SK-N-SH (cell line): ENCODE results near the gene RNASET2.

Experiments
- CHD2 ChIP-seq: fragments of 150-350 bp; IDR thresholded peaks from 2 replicates; pipeline ENCODE4 v1.6.1; 2018; ENCODE audit warnings: low read length; ENCODE audit not compliant: partially characterized antibody
- EZH2phosphoT487 ChIP-seq: fragments of 200-600 bp; sonication (generic); IDR thresholded peaks from 2 replicates; pipeline ENCODE4 v1.6.1; 2017; ENCODE audit warnings: low read depth, mixed run types, mild to moderate bottlenecking, antibody characterized with exemption, moderate library complexity, borderline replicate concordance
- FOSL2 ChIP-seq: IDR thresholded peaks from 2 replicates; pipeline ENCODE4 v1.4.0; 2012; ENCODE audit warnings: low read depth, mild to moderate bottlenecking, moderate library complexity, borderline replicate concordance
- MXI1 ChIP-seq: IDR thresholded peaks from 2 replicates; pipeline ENCODE4 v1.6.1; 2012; ENCODE audit warnings: mild to moderate bottlenecking, low read depth, low read length, improper control_type of control experiment
- POLR2AphosphoS5 ChIP-seq: IDR thresholded peaks from 2 replicates; pipeline ENCODE4 v1.6.1; 2012; ENCODE audit warnings: low read depth, low read length
- RFX5 ChIP-seq: IDR thresholded peaks from 2 replicates; pipeline ENCODE4 v1.6.1; 2012; ENCODE audit warnings: mild to moderate bottlenecking, improper control_type of control experiment, low read length
- SIN3A ChIP-seq: IDR thresholded peaks from 2 replicates; pipeline ENCODE4 v1.6.1; 2012; ENCODE audit warnings: low read depth, mild to moderate bottlenecking, low read length, moderate library complexity, borderline replicate concordance
- SMC3 ChIP-seq: IDR thresholded peaks from 2 replicates; pipeline ENCODE4 v1.6.1; 2012; ENCODE audit warnings: low read depth, low read length, improper control_type of control experiment
- USF2 ChIP-seq: fragments of 150-350 bp; IDR thresholded peaks from 2 replicates; pipeline ENCODE4 v1.6.1; 2017; ENCODE audit warnings: antibody characterized with exemption, low read length, low read depth, borderline replicate concordance
- YY1 ChIP-seq: IDR thresholded peaks from 2 replicates; pipeline ENCODE4 v1.4.0; 2012; ENCODE audit warnings: low read depth, mild to moderate bottlenecking
- TF ChIP-seq, protein P1 (sequence below): fragments of 200-600 bp; sonication (generic); IDR thresholded peaks from 2 replicates; pipeline ENCODE4 v1.6.1; 2017; ENCODE audit warnings: antibody characterized with exemption, mild to moderate bottlenecking, moderate library complexity
- TF ChIP-seq, protein P2 (sequence below): IDR thresholded peaks from 2 replicates; pipeline ENCODE4 v1.4.0; 2012; ENCODE audit warnings: low read depth
- TF ChIP-seq, protein P3 (sequence below): IDR thresholded peaks from 2 replicates; pipeline ENCODE4; 2012
- TF ChIP-seq, protein P4 (sequence below): IDR thresholded peaks from 2 replicates; pipeline ENCODE4 v1.4.0; 2012; ENCODE audit warnings: low read depth, borderline replicate concordance

DNA sequence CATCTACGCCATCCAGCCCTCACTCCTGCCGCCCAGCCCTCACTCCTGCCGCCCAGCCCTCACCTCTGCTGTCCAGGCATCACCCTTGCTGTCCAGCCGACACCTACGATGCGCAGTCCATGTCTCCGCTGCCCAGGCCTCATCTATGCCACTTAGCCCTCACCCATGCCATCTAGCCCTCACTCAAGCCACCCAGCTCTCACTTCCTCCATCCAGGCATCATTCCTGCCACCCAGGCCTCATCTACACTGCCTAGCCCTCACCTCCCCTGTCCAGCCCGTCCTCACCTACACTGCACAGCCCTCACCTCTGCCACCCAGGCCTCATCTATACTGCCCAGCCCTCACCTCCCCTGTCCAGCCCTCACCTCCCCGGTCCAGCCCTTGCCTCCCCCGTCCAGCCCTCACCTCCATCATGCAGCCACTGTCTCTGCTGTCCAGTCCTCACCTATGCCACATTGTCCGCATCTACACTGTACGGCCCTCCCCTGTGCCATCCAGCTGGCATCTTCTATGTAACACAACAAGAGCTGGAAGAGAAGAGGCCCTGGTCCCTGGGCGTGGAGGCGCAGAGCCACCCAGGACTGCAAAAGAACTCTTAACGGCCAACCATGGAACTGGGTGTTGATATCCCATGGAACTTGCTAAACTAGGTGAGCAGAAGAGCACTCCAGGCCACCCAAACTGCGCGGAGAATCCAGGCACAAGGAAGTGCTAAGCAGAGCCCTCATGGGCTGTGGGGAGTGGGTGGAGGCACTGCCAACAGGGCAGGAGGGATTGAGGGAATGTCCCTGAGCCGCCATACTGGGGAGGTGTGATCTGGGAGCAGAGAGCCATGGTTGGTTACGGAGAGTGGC is 31.0 kb downstream of the RNASET2 start:
- TF ChIP-seq CHD2 (no peak), RFX5 (no peak), YY1 (no peak), FOSL2 (no peak), USF2 (no peak), EZH2phosphoT487 (no peak), POLR2AphosphoS5 (no peak), MXI1 (no peak), SMC3 (no peak), SIN3A (no peak)
- TF ChIP-seq, protein P1, sequence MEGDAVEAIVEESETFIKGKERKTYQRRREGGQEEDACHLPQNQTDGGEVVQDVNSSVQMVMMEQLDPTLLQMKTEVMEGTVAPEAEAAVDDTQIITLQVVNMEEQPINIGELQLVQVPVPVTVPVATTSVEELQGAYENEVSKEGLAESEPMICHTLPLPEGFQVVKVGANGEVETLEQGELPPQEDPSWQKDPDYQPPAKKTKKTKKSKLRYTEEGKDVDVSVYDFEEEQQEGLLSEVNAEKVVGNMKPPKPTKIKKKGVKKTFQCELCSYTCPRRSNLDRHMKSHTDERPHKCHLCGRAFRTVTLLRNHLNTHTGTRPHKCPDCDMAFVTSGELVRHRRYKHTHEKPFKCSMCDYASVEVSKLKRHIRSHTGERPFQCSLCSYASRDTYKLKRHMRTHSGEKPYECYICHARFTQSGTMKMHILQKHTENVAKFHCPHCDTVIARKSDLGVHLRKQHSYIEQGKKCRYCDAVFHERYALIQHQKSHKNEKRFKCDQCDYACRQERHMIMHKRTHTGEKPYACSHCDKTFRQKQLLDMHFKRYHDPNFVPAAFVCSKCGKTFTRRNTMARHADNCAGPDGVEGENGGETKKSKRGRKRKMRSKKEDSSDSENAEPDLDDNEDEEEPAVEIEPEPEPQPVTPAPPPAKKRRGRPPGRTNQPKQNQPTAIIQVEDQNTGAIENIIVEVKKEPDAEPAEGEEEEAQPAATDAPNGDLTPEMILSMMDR: no peak
- TF ChIP-seq, protein P2, sequence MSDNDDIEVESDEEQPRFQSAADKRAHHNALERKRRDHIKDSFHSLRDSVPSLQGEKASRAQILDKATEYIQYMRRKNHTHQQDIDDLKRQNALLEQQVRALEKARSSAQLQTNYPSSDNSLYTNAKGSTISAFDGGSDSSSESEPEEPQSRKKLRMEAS: no peak
- TF ChIP-seq, protein P3, sequence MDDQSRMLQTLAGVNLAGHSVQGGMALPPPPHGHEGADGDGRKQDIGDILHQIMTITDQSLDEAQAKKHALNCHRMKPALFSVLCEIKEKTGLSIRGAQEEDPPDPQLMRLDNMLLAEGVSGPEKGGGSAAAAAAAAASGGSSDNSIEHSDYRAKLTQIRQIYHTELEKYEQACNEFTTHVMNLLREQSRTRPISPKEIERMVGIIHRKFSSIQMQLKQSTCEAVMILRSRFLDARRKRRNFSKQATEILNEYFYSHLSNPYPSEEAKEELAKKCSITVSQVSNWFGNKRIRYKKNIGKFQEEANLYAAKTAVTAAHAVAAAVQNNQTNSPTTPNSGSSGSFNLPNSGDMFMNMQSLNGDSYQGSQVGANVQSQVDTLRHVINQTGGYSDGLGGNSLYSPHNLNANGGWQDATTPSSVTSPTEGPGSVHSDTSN: no peak
- TF ChIP-seq, protein P4, sequence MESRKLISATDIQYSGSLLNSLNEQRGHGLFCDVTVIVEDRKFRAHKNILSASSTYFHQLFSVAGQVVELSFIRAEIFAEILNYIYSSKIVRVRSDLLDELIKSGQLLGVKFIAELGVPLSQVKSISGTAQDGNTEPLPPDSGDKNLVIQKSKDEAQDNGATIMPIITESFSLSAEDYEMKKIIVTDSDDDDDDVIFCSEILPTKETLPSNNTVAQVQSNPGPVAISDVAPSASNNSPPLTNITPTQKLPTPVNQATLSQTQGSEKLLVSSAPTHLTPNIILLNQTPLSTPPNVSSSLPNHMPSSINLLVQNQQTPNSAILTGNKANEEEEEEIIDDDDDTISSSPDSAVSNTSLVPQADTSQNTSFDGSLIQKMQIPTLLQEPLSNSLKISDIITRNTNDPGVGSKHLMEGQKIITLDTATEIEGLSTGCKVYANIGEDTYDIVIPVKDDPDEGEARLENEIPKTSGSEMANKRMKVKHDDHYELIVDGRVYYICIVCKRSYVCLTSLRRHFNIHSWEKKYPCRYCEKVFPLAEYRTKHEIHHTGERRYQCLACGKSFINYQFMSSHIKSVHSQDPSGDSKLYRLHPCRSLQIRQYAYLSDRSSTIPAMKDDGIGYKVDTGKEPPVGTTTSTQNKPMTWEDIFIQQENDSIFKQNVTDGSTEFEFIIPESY: no peak
